Retinal pigment epithelial cell (primary cell): ENCODE results near the gene MN1.

ENCODE experiments used
- DNase-seq: peaks from one replicate; pipeline ENCODE4 v3.0.0-alpha.2; 2010; ENCODE audit warnings: low read depth
- H3K4me3 ChIP-seq: 2 replicates; pipeline ENCODE4 v1.5.1; 2011; ENCODE audit warnings: mild to moderate bottlenecking, low read length, control low read depth, moderate library complexity
- TF ChIP-seq, protein P1 (sequence below): conservative IDR thresholded peaks from 2 replicates; pipeline ENCODE4 v1.5.1; 2011; ENCODE audit warnings: low read depth, low read length, control low read depth, inconsistent platforms

Gene MN1

GRCh38 chr22:27769012-27769411, 32.5 kb downstream of the MN1 start:
- DNase-seq: no peak
- TF ChIP-seq, protein P1, sequence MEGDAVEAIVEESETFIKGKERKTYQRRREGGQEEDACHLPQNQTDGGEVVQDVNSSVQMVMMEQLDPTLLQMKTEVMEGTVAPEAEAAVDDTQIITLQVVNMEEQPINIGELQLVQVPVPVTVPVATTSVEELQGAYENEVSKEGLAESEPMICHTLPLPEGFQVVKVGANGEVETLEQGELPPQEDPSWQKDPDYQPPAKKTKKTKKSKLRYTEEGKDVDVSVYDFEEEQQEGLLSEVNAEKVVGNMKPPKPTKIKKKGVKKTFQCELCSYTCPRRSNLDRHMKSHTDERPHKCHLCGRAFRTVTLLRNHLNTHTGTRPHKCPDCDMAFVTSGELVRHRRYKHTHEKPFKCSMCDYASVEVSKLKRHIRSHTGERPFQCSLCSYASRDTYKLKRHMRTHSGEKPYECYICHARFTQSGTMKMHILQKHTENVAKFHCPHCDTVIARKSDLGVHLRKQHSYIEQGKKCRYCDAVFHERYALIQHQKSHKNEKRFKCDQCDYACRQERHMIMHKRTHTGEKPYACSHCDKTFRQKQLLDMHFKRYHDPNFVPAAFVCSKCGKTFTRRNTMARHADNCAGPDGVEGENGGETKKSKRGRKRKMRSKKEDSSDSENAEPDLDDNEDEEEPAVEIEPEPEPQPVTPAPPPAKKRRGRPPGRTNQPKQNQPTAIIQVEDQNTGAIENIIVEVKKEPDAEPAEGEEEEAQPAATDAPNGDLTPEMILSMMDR: no peak
- no peak overlapping the region for H3K4me3 ChIP-seq

DNA sequence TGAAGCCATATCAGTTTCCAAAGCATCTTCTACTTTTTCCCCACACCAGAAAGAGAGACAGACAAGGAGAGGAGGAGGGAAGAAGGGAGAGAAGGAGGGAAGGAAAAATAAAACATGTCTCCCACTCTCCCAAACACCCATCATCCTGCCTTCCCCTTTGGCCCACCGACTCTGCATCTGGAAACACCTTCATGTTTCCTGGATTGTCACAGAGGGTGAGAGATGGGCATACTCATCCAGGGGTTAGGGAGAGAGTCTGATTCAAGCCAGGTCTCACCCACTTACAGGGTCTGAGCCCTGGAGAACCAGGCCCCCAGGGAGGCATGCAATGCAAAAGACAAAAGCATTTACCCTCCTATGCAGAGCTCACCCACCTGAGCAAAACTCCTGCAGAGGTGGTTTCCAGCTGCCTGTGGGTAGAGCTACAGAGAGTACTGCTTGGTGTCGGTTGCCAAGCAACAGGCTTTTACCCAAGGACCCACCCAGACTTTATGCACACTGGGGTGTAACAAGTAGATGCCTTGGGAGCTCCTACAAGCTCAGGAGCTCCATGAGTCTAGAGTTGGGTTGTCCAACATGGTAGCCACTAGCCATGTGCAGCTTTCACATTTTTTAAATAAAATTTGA, 33.4 kb downstream of the MN1 start:
- TF ChIP-seq, protein P1: no peak

DNA sequence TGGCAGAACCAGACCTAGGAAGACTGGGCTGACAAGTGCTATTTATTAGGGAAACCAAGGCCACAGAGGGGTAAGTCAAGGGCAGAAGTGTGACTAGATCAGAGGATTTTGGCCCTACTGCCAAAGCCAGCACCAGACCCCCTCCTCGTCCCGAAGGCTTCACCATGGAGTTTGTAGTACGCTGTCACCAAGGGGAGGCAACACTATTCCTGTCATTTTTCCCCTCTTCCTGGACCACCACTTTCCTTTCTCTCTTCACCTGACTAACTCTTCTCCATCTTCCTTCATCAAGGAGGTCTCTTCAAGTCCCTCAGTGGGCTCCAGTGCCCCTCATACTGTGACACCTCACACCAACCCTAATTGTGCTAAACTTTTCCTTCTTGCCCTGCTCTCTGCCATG, 34.9 kb downstream of the MN1 start:
- TF ChIP-seq, protein P1: no peak
- H3K4me3 ChIP-seq: no peak overlapping the region
- DNase-seq: no peak

More for the DNA sequence above, 33.4 kb downstream of the MN1 start:
- no peak for DNase-seq
- H3K4me3 ChIP-seq: no peak overlapping the region

- no peak overlapping the region for H3K4me3 ChIP-seq
- TF ChIP-seq, protein P1: no peak
- DNase-seq: no peak
These were observed 35.8 kb downstream of the MN1 start for GRCh38 chr22:27765706-27766291.

- TF ChIP-seq, protein P1: no peak
These were observed 36.8 kb downstream of the MN1 start for GRCh38 chr22:27764722-27765236.

DNA sequence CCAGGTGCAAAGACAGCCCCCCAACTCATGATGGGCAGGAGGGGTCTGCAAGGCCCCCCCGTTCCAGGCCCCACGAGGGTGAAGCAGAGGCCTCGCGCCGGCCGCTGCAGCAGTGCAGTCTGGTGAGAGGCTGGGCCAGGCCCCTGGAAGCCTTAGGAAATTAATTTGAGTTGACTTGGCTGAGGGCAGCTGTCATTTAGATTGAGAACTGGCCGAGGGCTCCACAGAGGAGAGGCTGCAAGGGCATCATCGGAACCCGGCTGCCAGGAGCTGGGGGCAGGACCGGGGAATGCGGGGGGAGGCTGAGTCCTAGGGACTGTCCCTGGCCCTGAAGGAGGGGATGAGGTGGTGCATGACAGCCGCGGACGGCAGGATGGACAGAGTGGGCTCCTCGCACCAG, 39.9 kb downstream of the MN1 start:
- TF ChIP-seq, protein P1: no peak
- DNase-seq: no peak
- no peak overlapping the region for H3K4me3 ChIP-seq

More at GRCh38 chr22:27764722-27765236, 36.8 kb downstream of the MN1 start:
- H3K4me3 ChIP-seq: no peak overlapping the region
- DNase-seq: no peak

- TF ChIP-seq, protein P1: no peak
- H3K4me3 ChIP-seq: no peak overlapping the region
- DNase-seq: no peak
These were observed 40.6 kb downstream of the MN1 start for GRCh38 chr22:27761000-27761399.
